Endodermal cell (in vitro differentiated cells): ENCODE results near the gene CARHSP1. TPM values are rescaled to one million over a fixed set of nuclear protein-coding genes. Genes with fewer than 3 reads are reported as not detected.

Experiments used
- DNase-seq: peaks from one replicate; pipeline ENCODE4 v3.0.0-alpha.2; 2017
- H3K27ac ChIP-seq: 2 replicates; pipeline ENCODE4 v1.5.1; 2013; ENCODE audit warnings: mild to moderate bottlenecking, low read depth, low read length, moderate library complexity
- H3K27me3 ChIP-seq: 2 replicates; pipeline ENCODE4 v1.6.1; 2013; ENCODE audit warnings: mild to moderate bottlenecking, low read length, moderate library complexity; ENCODE audit not compliant: insufficient read depth, control insufficient read depth, poor library complexity, severe bottlenecking
- H3K36me3 ChIP-seq: 2 replicates; pipeline ENCODE4 v1.7.0; 2013; ENCODE audit warnings: mild to moderate bottlenecking, low read length, moderate library complexity; ENCODE audit not compliant: control insufficient read depth, insufficient read depth
- H3K4me1 ChIP-seq: one replicate; pipeline ENCODE4 v1.7.0; 2013; ENCODE audit warnings: low read length; ENCODE audit not compliant: control insufficient read depth, insufficient read depth
- H3K4me3 ChIP-seq: 2 replicates; pipeline ENCODE4 v1.5.1; 2013; ENCODE audit warnings: mild to moderate bottlenecking, low read length, moderate library complexity
- H3K9ac ChIP-seq: 2 replicates; pipeline ENCODE4 v1.6.1; 2013; ENCODE audit warnings: mild to moderate bottlenecking, low read length, moderate library complexity; ENCODE audit not compliant: poor library complexity, severe bottlenecking; ENCODE audit errors: extremely low read depth
- H3K9me3 ChIP-seq: 2 replicates; pipeline ENCODE4 v1.6.1; 2013; ENCODE audit warnings: mild to moderate bottlenecking, low read length, moderate library complexity; ENCODE audit not compliant: control insufficient read depth
- H3K27ac Mint-ChIP-seq: 2 replicates; pipeline ENCODE4 v1.8.0; 2020; ENCODE audit warnings: mixed read lengths
- H3K27me3 Mint-ChIP-seq: 2 replicates; pipeline ENCODE4 v1.8.0; 2021; ENCODE audit warnings: mild to moderate bottlenecking, mixed read lengths; ENCODE audit not compliant: insufficient read depth
- H3K36me3 Mint-ChIP-seq: 2 replicates; pipeline ENCODE4 v1.8.0; 2020; ENCODE audit warnings: low read depth, mixed read lengths
- H3K4me1 Mint-ChIP-seq: 2 replicates; pipeline ENCODE4 v1.8.0; 2020; ENCODE audit warnings: mixed read lengths
- H3K4me3 Mint-ChIP-seq: 2 replicates; pipeline ENCODE4 v1.8.0; 2020; ENCODE audit warnings: mild to moderate bottlenecking, moderate library complexity, mixed read lengths
- H3K9me3 Mint-ChIP-seq: 2 replicates; pipeline ENCODE4 v1.8.0; 2020; ENCODE audit warnings: mild to moderate bottlenecking, mixed read lengths
- CTCF ChIP-seq: fragments of 200-600 bp; sonication (generic); conservative IDR thresholded peaks from 2 replicates; pipeline ENCODE4 v1.5.0; 2021; ENCODE audit warnings: antibody characterized with exemption, mild to moderate bottlenecking
- WGBS, 2 experiments: methylation state at CpG; one replicate each; pipeline versions ENCODE4 v1.1.5 to v1.1.7; 2013; ENCODE audit warnings: missing lambda C conversion rate in 2 of 2, mixed read lengths in 1 of 2; ENCODE audit not compliant: insufficient coverage in 1 of 2, insufficient read length in 1 of 2; 5-methylcytosine and 5-hydroxymethylcytosine counted together
- total RNA-seq, 2 donors: library from RNA; stranded (reverse); fragmentation: NEBNext Ultra II Directional in 1 of 2; extraction: Animal tissue kit (Norgen Biotek cat#: 25700) in 1 of 2; gene quantifications; 2 replicates in 1 of 2; 3 replicates in 1 of 2; pipeline ENCODE4 v1.2.1, GENCODE V29; 2021

The CARHSP1 gene
- total RNA-seq, 2 donors from 2014 or later, result 233 to 275 TPM

GRCh38 chr16:8828541-8829165, 40.2 kb downstream of the CARHSP1 start:
- Histone ChIP-seq H3K9me3 (peaks cover 13% of the 10 kb centered on the region), H3K4me3 (no peak overlapping the region), H3K27me3 (no peaks in the 10 kb centered on the region), H3K4me1 (peaks cover 9% of the 10 kb centered on the region), H3K36me3 (peaks cover 65% of the 10 kb centered on the region), H3K9ac (no peak overlapping the region), H3K27ac (no peak overlapping the region)
- H3K9me3 Mint-ChIP-seq, result no peaks in the 10 kb centered on the region
- no peak overlapping the region for H3K4me3 Mint-ChIP-seq
- H3K27ac Mint-ChIP-seq, result peak overlapping the region; percentile 71
- TF ChIP-seq CTCF, result no peak
- H3K27me3 Mint-ChIP-seq, result no peaks in the 10 kb centered on the region
- H3K4me1 Mint-ChIP-seq, result peaks cover 23% of the 10 kb centered on the region
- 92 to 96% methylated on average over 6 to 8 of the region's 8 CpGs for WGBS, 2 experiments
- peaks cover 63% of the 10 kb centered on the region for H3K36me3 Mint-ChIP-seq
- DNase-seq, result no peak

GRCh38 chr16:8826278-8826879, 42.4 kb downstream of the CARHSP1 start:
- Histone ChIP-seq H3K4me1 (peaks cover 3% of the 10 kb centered on the region), H3K4me3 (no peak overlapping the region), H3K27ac (no peak overlapping the region), H3K36me3 (peaks cover 88% of the 10 kb centered on the region), H3K9me3 (peaks cover 24% of the 10 kb centered on the region), H3K9ac (no peak overlapping the region), H3K27me3 (no peaks in the 10 kb centered on the region)
- H3K4me1 Mint-ChIP-seq, result peaks cover 8% of the 10 kb centered on the region
- no peaks in the 10 kb centered on the region for H3K27me3 Mint-ChIP-seq
- TF ChIP-seq CTCF, result no peak
- 91 to 100% methylated on average over 1 to 3 of the region's 3 CpGs for WGBS, 2 experiments
- H3K27ac Mint-ChIP-seq, result no peak overlapping the region
- H3K9me3 Mint-ChIP-seq, result no peaks in the 10 kb centered on the region
- DNase-seq, result no peak
- H3K36me3 Mint-ChIP-seq, result peaks cover 71% of the 10 kb centered on the region
- no peak overlapping the region for H3K4me3 Mint-ChIP-seq

- WGBS, 2 experiments, result 94 to 96% methylated on average over 3 of the region's 3 CpGs
- Histone ChIP-seq H3K4me1 (peaks cover 11% of the 10 kb centered on the region), H3K4me3 (no peak overlapping the region), H3K9ac (no peak overlapping the region), H3K27ac (no peak overlapping the region), H3K36me3 (peaks cover 85% of the 10 kb centered on the region), H3K9me3 (peaks cover 24% of the 10 kb centered on the region), H3K27me3 (no peaks in the 10 kb centered on the region)
- no peak overlapping the region for H3K4me3 Mint-ChIP-seq
- TF ChIP-seq CTCF, result no peak
- no peaks in the 10 kb centered on the region for H3K27me3 Mint-ChIP-seq
- DNase-seq, result no peak
- H3K36me3 Mint-ChIP-seq, result peaks cover 78% of the 10 kb centered on the region
- peak overlapping the region; percentile 81 for H3K27ac Mint-ChIP-seq
- H3K9me3 Mint-ChIP-seq, result no peaks in the 10 kb centered on the region
- peaks cover 20% of the 10 kb centered on the region for H3K4me1 Mint-ChIP-seq
Observed at GRCh38 chr16:8822403-8822802, 46.4 kb downstream of the CARHSP1 start.
